KG1 (cell line): ENCODE results near the gene PCDHA2.
"Not testable (repeated sequence)": the region's sequence is repeated elsewhere in the genome, so short reads cannot be mapped to it uniquely, and the experiment has no call there.

Source experiments
- DNase-seq: peaks from one replicate; lab custom pipeline; 2025; lab: John Stamatoyannopoulos, UW

Gene PCDHA2

GRCh38 chr5:140821375-140822280 is 27.0 kb downstream of the PCDHA2 start, which contains the start of gene PCDHA5:
PCDHA5 (plus strand) TSS chr5:140821613.
- DNase-seq: no peak

DNA sequence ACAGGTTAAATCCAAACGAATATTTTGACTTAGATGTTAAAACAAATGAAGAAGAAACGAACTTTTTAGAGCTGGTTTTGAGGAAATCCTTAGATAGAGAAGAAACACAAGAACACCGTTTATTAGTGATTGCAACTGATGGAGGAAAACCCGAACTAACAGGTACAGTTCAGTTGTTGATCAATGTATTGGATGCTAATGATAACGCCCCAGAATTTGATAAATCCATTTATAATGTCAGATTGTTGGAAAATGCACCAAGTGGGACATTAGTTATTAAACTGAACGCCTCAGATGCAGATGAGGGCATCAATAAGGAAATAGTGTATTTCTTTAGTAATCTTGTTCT is 27.6 kb downstream of the PCDHA2 start:
- no peak for DNase-seq

DNA sequence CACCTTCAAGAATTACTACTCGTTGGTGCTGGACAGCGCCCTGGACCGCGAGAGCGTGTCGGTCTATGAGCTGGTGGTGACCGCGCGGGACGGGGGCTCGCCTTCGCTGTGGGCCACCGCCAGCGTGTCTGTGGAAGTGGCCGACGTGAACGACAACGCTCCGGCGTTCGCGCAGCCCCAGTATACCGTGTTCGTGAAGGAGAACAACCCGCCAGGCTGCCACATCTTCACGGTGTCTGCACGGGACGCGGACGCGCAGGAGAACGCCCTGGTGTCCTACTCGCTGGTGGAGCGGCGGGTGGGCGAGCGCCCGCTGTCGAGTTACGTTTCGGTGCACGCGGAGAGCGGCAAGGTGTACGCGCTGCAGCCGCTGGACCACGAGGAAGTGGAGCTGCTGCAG is 28.3 kb downstream of the PCDHA2 start:
- not testable (repeated sequence) for DNase-seq

DNA sequence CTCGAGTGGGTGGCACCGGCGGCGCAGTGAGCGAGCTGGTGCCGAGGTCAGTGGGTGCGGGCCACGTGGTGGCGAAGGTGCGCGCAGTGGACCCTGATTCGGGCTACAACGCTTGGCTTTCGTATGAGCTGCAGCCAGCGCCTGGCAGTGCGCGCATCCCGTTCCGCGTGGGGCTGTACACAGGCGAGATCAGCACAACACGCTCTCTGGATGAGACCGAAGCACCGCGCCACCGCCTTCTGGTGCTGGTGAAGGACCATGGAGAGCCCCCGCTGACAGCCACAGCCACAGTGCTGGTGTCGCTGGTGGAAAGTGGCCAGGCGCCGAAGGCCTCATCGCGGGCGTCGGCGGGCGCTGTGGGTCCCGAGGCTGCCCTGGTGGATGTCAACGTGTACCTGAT is 28.8 kb downstream of the PCDHA2 start:
- DNase-seq: no peak

DNA sequence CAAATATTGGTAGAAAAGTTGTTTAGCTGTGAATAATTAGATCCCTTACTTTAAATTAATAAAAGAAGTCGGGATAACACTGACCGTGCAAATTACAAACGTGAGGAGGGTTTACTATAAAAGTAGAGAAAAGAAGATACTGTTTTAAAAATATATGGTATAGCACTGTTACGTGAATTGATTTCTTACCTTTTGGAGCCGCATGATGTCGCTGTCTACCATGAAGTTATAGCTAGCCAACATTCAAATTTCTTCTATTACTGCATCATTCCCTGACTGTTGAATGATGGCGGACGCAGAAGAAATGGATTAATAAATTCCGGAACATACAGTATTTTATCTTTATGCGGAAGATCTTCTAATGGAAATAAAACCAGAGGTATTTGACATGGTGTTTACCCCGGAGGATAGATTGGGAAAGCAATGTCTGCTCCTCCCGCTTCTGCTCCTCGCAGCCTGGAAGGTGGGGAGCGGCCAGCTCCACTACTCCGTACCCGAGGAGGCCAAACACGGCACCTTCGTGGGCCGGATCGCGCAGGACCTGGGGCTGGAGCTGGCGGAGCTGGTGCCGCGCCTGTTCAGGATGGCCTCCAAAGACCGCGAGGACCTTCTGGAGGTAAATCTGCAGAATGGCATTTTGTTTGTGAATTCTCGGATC is 33.2 kb downstream of the PCDHA2 start, which contains the start of gene PCDHA6:
Gene PCDHA6, plus strand, starts transcription at position 257 of the 658 bp plus-strand sequence. Its CDS starts 132 bp downstream, at position 389.
- DNase-seq: no peak

GRCh38 chr5:140828362-140828737 is 33.7 kb downstream of the PCDHA2 start:
- no peak for DNase-seq

GRCh38 chr5:140829511-140830501 is 35.2 kb downstream of the PCDHA2 start:
- not testable (repeated sequence) for DNase-seq

GRCh38 chr5:140833993-140834392 is 39.3 kb downstream of the PCDHA2 start, which contains the start of gene PCDHA7:
PCDHA7 (plus strand) TSS chr5:140834269; CDS start chr5:140834384, 115 bp downstream.
- DNase-seq: no peak

- DNase-seq: not testable (repeated sequence)
These were observed 39.9 kb downstream of the PCDHA2 start for GRCh38 chr5:140834439-140835008.

GRCh38 chr5:140835622-140836510 is 41.2 kb downstream of the PCDHA2 start:
- DNase-seq: no peak

DNA sequence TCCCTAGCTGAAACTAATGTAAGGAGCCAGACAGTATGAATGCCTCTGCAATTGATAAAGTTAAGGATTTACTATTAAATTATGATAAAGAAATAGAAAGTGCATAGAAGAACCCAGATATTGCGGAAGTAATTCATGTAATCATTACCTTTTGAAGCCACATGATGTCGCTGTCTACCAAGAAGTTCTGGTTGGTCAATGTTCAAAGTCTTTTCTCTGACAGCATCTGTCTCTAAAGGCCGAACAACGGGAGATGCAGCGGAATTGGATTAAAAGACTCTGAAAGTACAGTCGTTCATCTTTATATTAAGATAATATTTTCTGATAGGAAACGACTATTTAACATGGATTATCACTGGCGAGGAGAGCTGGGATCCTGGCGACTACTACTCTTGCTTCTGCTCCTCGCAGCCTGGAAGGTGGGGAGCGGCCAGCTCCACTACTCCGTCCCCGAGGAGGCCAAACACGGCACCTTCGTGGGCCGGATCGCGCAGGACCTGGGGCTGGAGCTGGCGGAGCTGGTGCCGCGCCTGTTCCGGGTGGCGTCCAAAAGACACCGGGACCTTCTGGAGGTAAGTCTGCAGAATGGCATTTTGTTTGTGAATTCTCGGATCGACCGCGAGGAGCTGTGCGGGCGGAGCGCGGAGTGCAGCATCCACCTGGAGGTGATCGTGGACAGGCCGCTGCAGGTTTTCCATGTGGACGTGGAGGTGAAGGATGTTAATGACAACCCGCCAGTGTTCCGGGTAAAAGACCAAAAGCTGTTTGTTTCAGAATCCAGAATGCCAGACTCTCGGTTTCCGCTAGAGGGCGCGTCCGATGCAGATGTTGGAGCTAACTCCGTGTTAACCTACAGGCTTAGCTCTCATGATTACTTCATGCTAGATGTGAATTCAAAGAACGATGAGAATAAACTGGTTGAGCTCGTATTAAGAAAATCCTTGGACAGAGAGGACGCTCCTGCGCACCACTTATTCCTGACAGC is 46.6 kb downstream of the PCDHA2 start, which contains the start of gene PCDHA8:
Gene PCDHA8, plus strand, starts transcription at position 210 of the 985 bp plus-strand sequence. Its CDS starts 135 bp downstream, at position 345.
- DNase-seq: no peak

- DNase-seq: no peak
These were observed 48.4 kb downstream of the PCDHA2 start for GRCh38 chr5:140842798-140843733.
